C4-2B (cell line): Measurements from ENCODE around the gene RAB14.

Experiments used
- ZFX ChIP-seq: fragments of 450-650 bp; IDR thresholded peaks from 2 replicates; pipeline ENCODE4 v1.6.1; 2017
- TF ChIP-seq, protein P1 (sequence below): fragments of 450-650 bp; conservative IDR thresholded peaks from 2 replicates; pipeline ENCODE4 v1.5.1; 2017; ENCODE audit warnings: mild to moderate bottlenecking

DNA sequence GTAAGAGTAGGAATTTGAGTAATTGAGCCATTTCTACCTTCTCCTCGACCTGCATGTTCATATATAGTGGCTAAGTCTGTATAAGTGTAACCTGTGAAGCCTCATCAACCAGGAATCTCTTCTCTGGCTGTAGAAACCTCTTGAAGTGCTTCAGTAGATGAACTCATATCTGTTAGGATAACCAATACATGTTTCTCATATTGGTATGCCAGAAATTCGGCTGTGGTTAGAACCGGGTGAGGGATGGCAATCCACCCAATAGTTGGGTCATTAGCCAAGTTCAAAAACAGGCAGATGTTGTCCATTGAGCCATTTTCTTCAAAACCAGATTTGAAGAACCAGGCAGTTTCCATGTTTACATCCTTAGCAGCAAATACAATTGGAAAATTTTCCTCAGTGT lies 37.4 kb upstream of the RAB14 start:
- TF ChIP-seq, protein P1, sequence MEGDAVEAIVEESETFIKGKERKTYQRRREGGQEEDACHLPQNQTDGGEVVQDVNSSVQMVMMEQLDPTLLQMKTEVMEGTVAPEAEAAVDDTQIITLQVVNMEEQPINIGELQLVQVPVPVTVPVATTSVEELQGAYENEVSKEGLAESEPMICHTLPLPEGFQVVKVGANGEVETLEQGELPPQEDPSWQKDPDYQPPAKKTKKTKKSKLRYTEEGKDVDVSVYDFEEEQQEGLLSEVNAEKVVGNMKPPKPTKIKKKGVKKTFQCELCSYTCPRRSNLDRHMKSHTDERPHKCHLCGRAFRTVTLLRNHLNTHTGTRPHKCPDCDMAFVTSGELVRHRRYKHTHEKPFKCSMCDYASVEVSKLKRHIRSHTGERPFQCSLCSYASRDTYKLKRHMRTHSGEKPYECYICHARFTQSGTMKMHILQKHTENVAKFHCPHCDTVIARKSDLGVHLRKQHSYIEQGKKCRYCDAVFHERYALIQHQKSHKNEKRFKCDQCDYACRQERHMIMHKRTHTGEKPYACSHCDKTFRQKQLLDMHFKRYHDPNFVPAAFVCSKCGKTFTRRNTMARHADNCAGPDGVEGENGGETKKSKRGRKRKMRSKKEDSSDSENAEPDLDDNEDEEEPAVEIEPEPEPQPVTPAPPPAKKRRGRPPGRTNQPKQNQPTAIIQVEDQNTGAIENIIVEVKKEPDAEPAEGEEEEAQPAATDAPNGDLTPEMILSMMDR = no peak
- TF ChIP-seq ZFX = no peak
